Mesodermal cell (in vitro differentiated cells): ENCODE measurements around the gene C4orf51.

Experiments used
- H3K27ac ChIP-seq: 2 replicates; pipeline ENCODE4 v1.7.0; 2013; ENCODE audit warnings: mild to moderate bottlenecking, low read depth, low read length, moderate library complexity; ENCODE audit not compliant: severe bottlenecking
- H3K36me3 ChIP-seq: 2 replicates; pipeline ENCODE4 v1.7.1; 2013; ENCODE audit warnings: mild to moderate bottlenecking, low read length, moderate library complexity; ENCODE audit not compliant: control insufficient read depth, insufficient read depth
- H3K4me1 ChIP-seq: one replicate; pipeline ENCODE4 v1.7.1; 2013; ENCODE audit warnings: mild to moderate bottlenecking, low read length; ENCODE audit not compliant: insufficient read depth, control insufficient read depth, poor library complexity, severe bottlenecking
- H3K4me3 ChIP-seq: 2 replicates; pipeline ENCODE4 v1.7.0; 2013; ENCODE audit warnings: low read length, control low read depth, mild to moderate bottlenecking; ENCODE audit not compliant: insufficient read depth, poor library complexity, severe bottlenecking; ENCODE audit errors: extremely low read depth
- H3K9me3 ChIP-seq: 2 replicates; pipeline ENCODE4 v1.7.1; 2013; ENCODE audit warnings: mild to moderate bottlenecking, low read length, moderate library complexity; ENCODE audit not compliant: control insufficient read depth
- WGBS, 2 experiments: methylation state at CpG; one replicate each; pipeline ENCODE4 v1.1.5; 2013; ENCODE audit warnings: missing lambda C conversion rate in 2 of 2; ENCODE audit not compliant: insufficient coverage in 2 of 2; 5-methylcytosine and 5-hydroxymethylcytosine counted together

The C4orf51 gene

DNA sequence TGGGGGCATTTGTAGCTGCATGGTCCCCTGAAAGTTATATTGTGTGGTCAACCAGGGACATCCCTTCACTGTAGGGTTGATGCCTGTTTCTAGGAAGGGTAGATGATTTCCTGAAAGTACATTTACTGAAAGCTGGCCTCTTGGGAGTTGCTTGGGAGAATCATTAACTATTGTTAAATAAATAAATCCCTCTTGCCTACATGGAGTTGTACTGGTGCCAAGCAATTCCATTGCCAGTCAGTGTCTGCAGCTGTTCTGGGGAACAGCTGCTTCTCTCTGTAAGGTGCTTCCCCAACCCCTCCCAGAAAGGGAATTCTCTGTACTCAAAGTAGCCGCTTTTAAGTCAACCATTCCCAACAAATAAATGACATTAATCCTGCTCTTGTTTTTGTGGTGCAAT lies 51.1 kb downstream of the C4orf51 start:
- H3K9me3 ChIP-seq, result no peaks in the 10 kb centered on the region
- WGBS, 2 experiments, result no CpG with 5 or more reads among the region's 1 CpG
- no peak overlapping the region for H3K27ac ChIP-seq
- H3K4me3 ChIP-seq, result no peak overlapping the region
- peaks cover 28% of the 10 kb centered on the region for H3K4me1 ChIP-seq
- no peaks in the 10 kb centered on the region for H3K36me3 ChIP-seq

DNA sequence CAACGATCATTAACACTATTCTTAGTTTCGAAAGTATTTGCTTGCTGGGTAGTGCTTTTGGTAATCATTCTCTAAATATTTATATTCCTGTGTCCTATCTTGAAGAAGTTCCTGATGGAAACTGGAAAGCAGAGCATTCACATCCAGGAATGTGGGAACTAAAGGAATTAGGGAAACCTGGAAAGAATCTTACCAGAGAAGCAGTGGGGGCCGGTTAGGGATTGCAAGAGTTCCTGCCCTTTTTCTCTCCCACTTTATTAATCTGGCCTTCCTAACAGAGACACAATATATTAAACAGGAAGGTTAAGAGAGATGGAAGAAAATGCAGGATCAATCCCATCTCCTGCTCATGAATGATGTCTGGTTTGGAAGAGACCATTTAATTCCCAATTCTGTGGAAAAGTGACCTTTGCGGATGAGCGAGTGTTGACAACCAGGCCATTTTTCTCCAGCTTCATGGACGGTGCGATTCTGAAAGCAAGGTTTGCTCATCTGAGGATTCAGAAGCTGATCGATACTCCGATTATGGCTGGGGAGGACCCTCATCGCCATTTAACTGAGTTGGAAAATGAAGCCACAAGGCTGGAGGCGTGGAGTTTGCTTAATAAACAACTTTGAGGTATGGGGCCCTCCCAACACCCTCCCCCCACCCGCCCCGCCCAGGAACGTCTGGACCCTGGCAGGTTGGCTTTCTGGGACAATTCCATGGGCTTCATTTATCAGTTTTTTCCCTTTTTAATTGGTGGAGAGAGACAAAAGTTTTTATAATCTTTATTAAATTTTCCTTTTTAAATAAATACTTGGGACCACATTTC lies 52.3 kb downstream of the C4orf51 start:
- H3K4me1 ChIP-seq, result peaks cover 38% of the 10 kb centered on the region
- 61 to 71% methylated on average over 5 to 7 of the region's 14 CpGs for WGBS, 2 experiments
- peak overlapping the region; percentile 99 for H3K27ac ChIP-seq
- H3K4me3 ChIP-seq, result peak overlapping the region; percentile 44
- no peaks in the 10 kb centered on the region for H3K36me3 ChIP-seq
- no peaks in the 10 kb centered on the region for H3K9me3 ChIP-seq

DNA sequence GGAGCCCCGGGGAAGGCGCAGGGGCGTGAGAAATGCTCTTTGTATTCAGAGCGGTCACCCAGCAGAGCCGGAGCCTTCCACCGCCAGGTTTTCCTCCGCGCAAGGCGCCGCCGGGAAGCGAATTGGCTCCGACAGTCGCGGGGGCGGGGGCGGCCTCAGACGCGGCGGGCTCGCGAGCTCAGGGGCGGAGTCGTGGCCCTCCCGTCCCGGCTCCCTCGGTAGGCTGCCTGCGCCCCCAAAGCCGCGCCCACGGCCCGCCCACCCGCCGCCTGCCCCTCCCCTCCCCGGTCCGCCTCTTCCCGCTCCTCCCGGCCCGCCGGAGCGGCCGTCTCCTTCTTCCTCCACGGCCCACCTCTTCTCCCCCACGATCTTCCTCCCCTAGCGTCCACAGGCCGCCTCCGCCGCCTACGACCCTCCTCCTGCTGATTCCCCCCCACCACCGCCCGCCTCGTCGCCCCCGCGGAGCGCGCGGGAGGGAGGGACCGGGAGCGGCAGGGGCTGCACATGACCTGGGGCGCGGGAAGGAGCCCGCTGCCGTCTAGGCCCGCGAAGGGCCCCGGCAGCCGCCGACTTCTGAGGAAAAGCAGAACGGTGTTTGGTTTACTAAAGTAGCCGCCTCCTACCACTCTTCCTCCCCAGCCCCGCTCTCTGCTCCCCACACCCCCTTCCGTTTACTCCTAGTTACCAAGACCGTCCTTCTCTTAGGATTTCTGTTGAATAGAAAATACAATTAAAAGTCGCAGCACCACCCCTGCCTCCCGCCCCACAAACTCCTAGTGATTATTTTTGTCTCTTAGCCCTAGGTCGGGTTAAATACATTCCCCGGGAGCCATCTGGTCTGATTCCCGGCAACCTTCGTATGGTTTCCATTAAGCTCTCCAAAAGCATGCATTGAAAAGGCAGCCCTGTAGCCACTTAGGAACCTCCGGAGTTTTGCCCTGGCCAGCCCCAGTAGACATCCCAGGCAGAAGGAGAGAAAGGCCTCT lies 53.2 kb downstream of the C4orf51 start:
- Histone ChIP-seq H3K4me1 (peaks cover 38% of the 10 kb centered on the region), H3K4me3 (peak overlapping the region; percentile 44), H3K9me3 (no peaks in the 10 kb centered on the region), H3K27ac (peak overlapping the region; percentile 99), H3K36me3 (no peaks in the 10 kb centered on the region)
- WGBS, 2 experiments, result 2 to 4% methylated on average over 38 to 39 of the region's 81 CpGs

DNA sequence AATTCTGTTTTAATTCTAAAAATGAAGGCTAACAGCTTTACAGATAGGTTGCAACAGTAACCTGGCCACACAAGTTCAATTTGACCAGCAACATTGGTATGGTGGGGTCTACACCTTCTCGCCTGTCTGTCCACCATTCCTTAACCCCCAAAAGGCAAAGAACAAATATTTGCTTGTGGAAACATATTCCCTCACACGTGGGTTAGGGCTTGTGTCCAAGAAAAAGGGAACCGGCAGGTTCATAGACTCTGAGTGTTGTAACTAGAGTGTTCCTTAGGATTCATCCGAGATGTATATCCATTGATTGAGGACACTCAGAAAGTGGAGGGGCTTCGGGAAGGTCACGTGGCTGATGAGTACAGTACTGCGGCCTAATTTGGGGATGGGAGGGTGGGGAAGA lies 54.1 kb downstream of the C4orf51 start:
- 84 to 91% methylated on average over 3 to 6 of the region's 7 CpGs for WGBS, 2 experiments
- H3K4me3 ChIP-seq, result peak overlapping the region; percentile 44
- H3K36me3 ChIP-seq, result no peaks in the 10 kb centered on the region
- H3K27ac ChIP-seq, result peak overlapping the region; percentile 99
- H3K4me1 ChIP-seq, result peaks cover 38% of the 10 kb centered on the region
- H3K9me3 ChIP-seq, result no peaks in the 10 kb centered on the region

DNA sequence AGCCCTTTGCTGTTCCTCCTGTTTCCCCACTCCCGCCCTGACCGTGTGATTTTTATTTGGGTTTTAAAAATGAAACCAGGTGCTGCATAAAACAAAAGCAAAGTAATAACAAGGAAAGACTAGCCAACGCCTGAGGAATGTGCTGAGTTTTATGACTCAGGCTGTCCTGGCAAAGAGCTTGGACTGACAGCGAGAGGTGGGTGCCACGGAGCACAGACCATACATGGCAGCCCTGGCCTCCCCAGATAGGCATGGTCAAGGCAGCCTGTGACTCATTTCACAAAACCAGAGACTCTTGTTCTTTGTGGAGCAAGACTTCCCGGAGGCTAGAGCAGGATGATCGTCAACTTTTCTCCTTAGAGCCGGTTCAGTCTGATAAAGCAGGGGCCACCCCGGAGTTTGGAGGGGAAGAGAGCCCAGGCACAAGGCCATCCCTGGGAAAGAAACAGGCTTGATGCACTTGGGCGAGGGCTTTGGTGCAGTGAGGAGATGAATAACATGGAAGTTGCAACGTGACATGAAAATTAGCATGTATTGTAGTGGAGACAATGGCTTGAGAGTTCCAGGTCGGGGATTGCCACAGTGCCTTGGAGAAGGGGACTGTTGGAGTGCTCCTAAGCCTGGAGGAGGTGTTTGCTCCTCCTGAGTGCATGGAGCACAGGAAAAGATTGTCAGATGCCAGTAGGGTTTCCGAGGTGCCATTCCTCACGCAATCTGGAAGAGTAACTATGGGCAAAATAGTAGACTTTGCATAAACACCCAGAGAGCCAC lies 54.8 kb downstream of the C4orf51 start:
- WGBS, 2 experiments, result 47 to 61% methylated on average over 10 to 13 of the region's 14 CpGs
- no peaks in the 10 kb centered on the region for H3K9me3 ChIP-seq
- H3K27ac ChIP-seq, result peak overlapping the region; percentile 99
- no peaks in the 10 kb centered on the region for H3K36me3 ChIP-seq
- H3K4me3 ChIP-seq, result no peak overlapping the region
- peaks cover 38% of the 10 kb centered on the region for H3K4me1 ChIP-seq

DNA sequence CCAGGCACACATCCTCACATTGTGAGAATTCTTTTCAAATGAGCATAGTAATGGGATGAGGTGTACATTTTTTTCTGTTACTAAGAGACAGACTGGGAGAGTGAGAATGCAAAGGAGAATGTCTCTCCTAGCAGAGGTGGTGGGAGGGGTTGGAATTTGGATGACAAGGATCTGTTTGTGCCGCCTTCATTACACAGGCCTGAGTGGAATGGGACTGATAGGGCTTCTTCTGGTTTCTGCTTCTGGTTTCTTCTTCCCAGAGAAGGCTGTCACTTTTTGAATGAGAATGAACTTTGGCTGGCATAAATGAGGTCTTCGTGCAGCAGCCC lies 55.4 kb downstream of the C4orf51 start:
- H3K27ac ChIP-seq, result peak overlapping the region; percentile 99
- WGBS, 2 experiments, result 39 to 53% methylated on average over 2 of the region's 2 CpGs
- H3K36me3 ChIP-seq, result no peaks in the 10 kb centered on the region
- H3K4me1 ChIP-seq, result peaks cover 38% of the 10 kb centered on the region
- H3K4me3 ChIP-seq, result no peak overlapping the region
- H3K9me3 ChIP-seq, result no peaks in the 10 kb centered on the region

DNA sequence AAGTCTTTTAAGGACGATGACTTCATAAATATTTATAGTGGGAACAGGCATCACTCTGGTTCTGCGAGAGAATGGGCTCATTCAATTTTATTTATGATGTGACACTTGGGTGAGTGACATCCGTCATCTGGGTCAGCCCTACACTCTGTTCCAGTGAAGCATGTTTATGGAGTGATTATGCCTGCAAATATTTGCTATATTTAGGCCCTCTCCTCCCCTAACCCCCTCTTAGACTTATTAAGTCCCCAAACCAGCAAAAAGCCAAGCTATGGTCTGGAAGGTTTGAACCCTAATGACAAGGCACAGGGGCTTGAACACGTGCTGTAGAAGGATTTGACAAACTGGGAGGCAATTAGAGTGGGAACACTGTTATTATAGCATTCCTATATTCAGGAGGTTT lies 55.9 kb downstream of the C4orf51 start:
- no peaks in the 10 kb centered on the region for H3K9me3 ChIP-seq
- no peaks in the 10 kb centered on the region for H3K36me3 ChIP-seq
- H3K4me3 ChIP-seq, result no peak overlapping the region
- H3K27ac ChIP-seq, result peak overlapping the region; percentile 99
- H3K4me1 ChIP-seq, result peaks cover 38% of the 10 kb centered on the region
- 80% methylated on average over 1 of the region's 4 CpGs; no CpG with 5 or more reads in 1 of the 2 experiments for WGBS, 2 experiments

DNA sequence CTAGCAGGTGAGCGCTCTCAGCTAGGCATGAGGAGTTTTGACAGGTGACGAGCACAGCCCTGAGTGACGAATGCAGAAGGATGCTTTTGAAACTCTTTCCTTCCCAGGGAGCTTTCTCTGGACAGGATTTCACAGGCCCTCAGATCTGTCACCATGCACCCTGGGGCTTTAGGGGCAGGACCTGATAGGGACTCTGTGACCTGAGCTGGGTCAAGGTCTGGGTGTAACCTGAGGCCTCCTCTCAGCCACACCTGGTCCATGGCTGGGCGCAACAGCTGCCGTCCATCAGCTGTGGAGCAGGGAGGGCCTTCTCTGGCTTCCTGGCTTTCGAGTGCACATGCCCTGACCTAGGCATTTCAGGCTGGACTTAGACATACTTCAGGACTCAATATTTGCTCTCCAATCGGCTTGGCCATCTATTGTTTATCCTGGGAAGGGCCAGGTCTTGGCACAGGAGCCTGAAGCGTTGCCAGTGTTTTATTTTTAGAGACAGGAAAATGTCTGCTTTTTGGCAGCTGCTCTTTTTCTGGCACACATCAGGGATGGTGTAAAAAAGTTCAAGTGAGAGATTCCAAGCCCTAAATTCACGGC lies 56.4 kb downstream of the C4orf51 start:
- H3K27ac ChIP-seq, result peak overlapping the region; percentile 99
- H3K4me3 ChIP-seq, result no peak overlapping the region
- peaks cover 43% of the 10 kb centered on the region for H3K4me1 ChIP-seq
- WGBS, 2 experiments, result 86 to 94% methylated on average over 8 to 9 of the region's 9 CpGs
- no peaks in the 10 kb centered on the region for H3K9me3 ChIP-seq
- no peaks in the 10 kb centered on the region for H3K36me3 ChIP-seq

DNA sequence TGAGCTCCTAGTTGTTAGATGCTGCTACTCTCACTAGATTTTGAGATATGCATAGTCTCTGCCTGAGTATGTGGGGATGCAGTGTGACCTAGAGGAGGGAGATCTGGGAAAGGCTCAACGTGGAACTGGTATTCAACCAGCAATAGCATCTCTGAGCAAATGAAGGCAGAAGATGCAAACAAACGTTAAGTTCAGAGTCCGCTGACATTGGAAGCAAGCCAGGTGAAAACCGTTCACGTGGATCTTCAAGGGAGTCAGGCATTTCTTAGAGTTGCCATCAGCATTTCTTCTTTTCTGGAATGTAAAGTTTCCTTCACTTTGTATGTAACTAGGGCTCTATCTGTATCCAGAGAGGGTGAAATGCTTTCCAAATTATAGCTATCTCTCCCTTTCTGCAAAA lies 59.9 kb downstream of the C4orf51 start:
- no peaks in the 10 kb centered on the region for H3K9me3 ChIP-seq
- H3K36me3 ChIP-seq, result no peaks in the 10 kb centered on the region
- whole genome bisulfite sequencing, 2 experiments, result 86 to 96% methylated on average over 4 to 5 of the region's 5 CpGs
- H3K27ac ChIP-seq, result no peak overlapping the region
- H3K4me3 ChIP-seq, result no peak overlapping the region
- H3K4me1 ChIP-seq, result peaks cover 25% of the 10 kb centered on the region

DNA sequence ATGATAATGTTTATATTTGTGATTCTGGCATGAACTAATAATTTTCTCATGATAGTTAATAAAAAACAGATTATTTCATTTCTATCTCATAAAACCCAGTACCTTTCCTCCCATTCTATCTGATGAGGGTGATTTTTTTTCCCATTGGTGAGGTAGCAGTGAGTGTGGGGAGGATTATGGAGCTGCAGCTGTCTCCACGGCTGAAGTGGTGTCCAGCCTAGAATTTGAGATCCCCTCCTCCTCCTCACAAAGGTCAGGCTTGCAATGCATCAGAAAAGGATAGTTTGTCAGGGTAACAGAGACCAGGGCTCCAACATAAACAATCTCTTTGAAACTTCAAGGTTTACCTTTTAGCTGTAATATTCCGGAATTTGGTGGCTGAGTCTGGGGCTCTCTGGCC lies 60.9 kb downstream of the C4orf51 start:
- Histone ChIP-seq H3K4me3 (no peak overlapping the region), H3K27ac (peak overlapping the region; percentile 13), H3K9me3 (no peaks in the 10 kb centered on the region), H3K36me3 (no peaks in the 10 kb centered on the region), H3K4me1 (peaks cover 18% of the 10 kb centered on the region)
- 80% methylated on average over 1 of the region's 2 CpGs; no CpG with 5 or more reads in 1 of the 2 experiments for WGBS, 2 experiments
